Cardiac fibroblast (primary cell): ENCODE data around the gene POLA1.

Experiments
- DNase-seq, 2 donors: peaks; one replicate each; pipeline versions ENCODE4 v3.0.0 to v3.0.0-alpha.2; 2010; ENCODE audit warnings: low read depth in 2 of 2
- H3K4me3 ChIP-seq, 2 donors: replicated peaks in 1 of 2; 1 replicate in 1 of 2; 2 replicates in 1 of 2; pipeline ENCODE4 v1.5.1; 2011; ENCODE audit warnings: low read depth in 2 of 2, low read length in 2 of 2, mild to moderate bottlenecking in 2 of 2, moderate library complexity in 1 of 2
- CTCF ChIP-seq: IDR thresholded peaks from one replicate; pipeline ENCODE4 v1.5.1; 2011; ENCODE audit warnings: low read depth, mild to moderate bottlenecking, low read length, inconsistent platforms

POLA1 gene

GRCh38 chrX:24662352-24662751 lies 31.4 kb upstream of the POLA1 start:
- H3K4me3 ChIP-seq: no peak overlapping the region
- TF ChIP-seq CTCF: no peak
- DNase-seq: no peak

GRCh38 chrX:24668111-24668510 lies 25.6 kb upstream of the POLA1 start:
- TF ChIP-seq CTCF: no peak
- DNase-seq: peak; percentile 0 to 64
- no peak overlapping the region for H3K4me3 ChIP-seq

GRCh38 chrX:24672701-24673190 lies 21.0 kb upstream of the POLA1 start:
- no peak for TF ChIP-seq CTCF
- no peak for DNase-seq
- no peak overlapping the region for H3K4me3 ChIP-seq

GRCh38 chrX:24673424-24673823 lies 20.3 kb upstream of the POLA1 start:
- no peak overlapping the region for H3K4me3 ChIP-seq
- TF ChIP-seq CTCF: no peak
- DNase-seq: no peak

- peak; percentile 45 for TF ChIP-seq CTCF
- DNase-seq: peak in 1 of 2 donors; percentile 15
- H3K4me3 ChIP-seq: no peak overlapping the region
Observed at GRCh38 chrX:24676403-24677024, 17.2 kb upstream of the POLA1 start.

GRCh38 chrX:24682739-24683432 lies 10.8 kb upstream of the POLA1 start:
- no peak for DNase-seq
- H3K4me3 ChIP-seq: no peak overlapping the region
- TF ChIP-seq CTCF: no peak

GRCh38 chrX:24684048-24684447 lies 9.7 kb upstream of the POLA1 start:
- no peak for DNase-seq
- H3K4me3 ChIP-seq: no peak overlapping the region
- no peak for TF ChIP-seq CTCF
